NOMO-1 (cell line): ENCODE data around the gene CELF5.

Experiments used
- DNase-seq, 2 experiments: peaks; one replicate each; lab custom pipeline; 2025; ENCODE audit not compliant: unreplicated experiment in 2 of 2; lab: John Stamatoyannopoulos, UW

CELF5 gene

DNA sequence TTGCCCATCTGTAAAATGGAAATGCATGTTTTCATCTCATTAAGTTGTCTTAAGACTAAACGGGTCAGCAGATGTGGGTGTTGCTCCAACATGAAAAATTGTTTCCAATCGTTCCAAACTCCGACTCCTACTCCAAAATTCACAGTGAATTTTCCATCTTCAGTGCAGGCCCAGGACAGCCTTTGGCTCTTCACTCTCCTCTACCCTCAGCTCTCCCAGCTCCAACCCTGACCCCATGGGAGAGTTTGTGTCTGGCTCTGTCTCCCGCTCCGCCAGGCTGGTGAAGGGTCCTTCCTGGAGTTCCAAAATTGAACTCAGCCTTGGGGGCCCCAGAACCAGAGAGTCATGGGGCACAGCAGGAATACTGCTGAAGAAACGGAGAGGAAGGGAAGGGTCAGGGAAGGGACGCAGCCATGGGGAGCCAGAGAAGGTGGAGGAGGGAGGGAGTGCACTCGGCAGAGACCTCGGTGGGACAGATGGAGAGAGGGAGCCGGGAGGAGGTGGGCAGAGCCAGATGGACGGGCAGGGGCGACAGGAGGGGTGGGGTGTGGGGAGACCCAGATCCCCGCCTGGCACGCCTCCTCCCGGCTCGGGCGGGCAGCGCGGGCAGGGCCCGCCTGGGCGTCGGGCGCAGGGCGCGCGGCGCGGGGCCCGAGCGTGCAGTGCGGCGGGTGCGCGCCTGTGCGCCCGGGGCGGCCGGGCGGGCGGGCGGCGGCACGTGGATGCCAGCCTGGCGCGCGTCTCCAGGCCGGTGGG lies 45.6 kb downstream of the CELF5 start:
- DNase-seq: no peak

DNA sequence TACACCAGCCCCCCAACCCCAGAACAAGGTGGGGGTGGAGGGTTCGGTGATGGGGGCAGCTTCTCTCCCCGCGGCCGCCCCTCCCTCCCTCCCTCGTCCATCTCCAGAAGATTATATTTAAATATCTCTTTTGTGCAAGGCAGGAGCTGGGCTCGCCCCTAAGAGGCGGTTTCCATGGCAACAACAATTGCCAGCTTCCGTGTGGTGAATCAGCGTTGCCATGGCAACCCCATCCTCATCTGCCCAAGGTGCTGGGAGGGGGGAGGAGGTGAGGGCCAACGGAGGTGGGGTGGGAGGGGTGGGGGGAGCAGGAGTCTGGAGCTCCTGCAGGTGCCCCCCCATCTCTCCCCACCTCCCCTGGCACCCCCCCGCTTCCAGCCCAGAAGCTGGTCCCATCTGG lies 46.4 kb downstream of the CELF5 start:
- no peak for DNase-seq

DNA sequence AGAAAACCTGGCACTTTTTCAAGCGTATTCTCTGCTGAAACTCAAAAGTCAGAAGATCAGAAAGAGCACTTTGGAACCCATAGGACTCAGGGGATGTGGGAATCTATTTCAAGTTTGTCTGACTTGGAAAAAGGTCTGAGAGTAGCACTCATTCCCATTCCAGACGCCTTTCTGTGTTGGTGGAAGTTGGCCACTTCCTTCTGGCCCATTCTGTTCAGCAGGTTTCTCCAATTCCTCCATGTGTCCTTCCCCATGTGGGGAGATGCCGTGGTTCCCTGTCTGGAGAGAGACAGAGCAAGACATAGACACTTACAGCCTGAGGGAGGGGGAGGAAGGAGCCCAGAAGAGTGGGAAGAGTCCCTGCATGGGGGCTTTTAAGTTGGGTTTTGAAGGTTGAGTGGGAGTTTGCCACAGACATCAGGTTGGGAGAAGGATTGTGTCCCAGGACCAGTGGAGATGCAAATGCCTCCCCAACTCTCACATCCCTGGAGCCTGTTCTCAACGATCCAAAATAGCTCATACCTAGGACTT lies 48.0 kb downstream of the CELF5 start:
- no peak for DNase-seq

DNA sequence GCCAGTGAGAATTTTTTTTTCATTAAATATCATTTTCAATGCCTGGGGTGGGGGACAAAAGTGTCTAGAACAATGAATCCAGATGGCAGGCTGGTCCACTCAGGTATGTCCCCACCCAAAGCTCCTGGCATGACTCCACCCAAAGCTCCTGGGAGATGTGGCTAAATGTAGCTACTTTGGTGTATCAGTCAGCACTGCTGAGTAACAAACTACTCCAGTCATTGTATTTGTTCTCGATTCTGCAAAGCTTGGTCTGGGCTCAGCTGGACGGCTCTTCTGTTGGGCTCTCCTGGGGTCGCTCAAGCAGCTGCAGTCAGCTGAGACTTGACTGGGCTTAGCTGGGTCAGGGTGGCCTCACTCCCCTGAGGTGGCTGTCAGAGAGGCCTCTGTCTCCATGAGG lies 48.5 kb downstream of the CELF5 start:
- no peak for DNase-seq

DNA sequence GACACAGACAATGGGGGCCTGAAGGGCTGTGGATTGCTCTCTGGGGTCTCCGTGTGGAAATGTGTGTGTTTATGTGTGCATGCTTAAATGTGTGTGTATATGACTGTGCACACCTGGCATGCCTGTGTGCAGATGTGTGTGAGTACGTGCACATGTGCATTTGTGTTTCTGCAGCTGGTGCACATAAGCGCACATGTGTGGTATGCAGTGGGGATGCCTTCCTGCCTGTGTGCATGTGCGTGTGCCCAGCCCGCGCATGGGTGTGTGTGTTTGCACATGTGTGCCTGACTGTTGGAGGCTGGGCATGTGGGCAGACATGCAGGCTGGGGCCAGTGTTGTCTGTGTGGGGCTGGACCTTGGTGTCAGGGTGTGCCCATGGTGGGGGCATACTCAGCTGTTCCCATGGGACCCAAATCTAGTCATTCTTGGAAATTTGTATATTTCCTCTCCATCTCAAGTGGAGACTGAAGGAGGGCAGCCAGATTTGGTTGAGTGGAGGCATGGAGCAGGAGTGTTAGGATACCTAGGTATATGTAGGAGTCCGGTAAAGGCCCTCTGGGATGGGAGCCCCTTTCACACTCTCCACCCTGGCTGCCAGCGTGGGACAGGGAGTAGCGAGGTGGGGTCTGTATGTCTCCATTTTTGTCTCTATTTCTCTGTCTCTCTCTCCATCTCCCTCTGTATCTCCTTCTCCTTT lies 49.9 kb downstream of the CELF5 start:
- no peak for DNase-seq

DNA sequence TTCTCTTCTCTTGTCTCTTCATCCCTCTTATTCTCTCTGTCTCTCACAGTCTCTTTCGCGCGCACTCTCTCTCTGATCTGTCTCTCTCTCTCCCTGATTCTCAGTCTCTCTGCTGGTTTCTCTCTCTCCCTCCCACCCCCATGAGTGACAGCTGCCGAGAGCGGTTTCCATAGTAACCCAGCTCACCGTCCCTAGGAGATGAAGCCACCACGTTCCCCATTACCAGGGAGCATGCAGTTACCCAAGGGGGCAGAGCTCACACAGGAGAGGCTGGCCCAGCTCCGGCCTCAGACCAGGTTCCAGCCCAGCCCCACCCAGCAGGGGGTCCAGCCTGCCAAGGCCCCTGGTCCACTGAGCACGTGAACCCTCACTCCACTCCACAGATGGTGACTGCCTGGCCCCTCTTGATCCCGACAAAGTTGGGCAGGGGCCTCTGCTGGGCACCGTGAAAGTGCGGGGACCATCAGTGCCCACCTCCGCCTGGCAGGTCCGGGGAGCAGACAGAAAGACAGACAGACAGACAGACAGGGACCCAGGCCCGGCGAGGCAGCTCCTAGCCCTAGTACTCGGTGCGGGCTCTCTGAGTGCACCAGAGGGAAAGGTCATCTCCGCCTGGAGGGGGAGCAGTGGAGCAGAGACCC lies 50.6 kb downstream of the CELF5 start:
- DNase-seq: no peak

DNA sequence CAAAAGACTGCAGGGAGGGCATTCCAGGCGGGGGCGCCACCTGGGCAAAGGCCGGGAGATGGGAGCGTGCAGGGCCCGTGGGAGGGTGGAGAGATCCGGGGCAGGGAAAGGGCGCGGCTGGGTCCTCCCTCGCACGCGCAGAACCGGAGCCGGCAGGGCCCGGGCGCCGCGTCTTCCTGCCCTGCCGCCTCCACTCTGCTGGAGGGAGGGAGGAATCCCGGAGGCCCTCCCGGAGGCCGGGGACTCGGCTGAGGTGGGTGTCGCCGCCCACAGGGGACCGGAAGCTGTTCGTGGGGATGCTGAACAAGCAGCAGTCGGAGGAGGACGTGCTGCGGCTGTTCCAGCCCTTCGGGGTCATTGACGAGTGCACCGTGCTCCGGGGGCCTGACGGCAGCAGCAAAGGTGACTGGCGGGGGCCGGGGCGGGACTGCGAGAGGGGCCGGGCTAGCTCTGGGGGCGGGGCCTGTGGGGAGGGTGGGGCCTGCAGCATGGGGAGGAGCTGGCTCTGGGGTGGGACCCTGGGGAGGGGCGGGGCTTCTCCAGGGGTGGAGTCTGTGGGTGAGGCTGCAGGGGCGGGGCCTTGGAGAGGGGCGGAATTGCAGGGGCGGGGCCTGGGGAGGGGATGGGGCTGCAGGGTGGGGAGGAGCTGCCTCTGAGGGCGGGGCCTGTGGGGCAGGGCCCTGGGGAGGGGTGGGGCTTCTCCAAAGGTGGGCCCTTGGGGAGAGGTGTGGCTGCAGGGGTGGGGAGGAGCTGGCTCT lies 51.3 kb downstream of the CELF5 start:
- peak; percentile 57 to 83 for DNase-seq

DNA sequence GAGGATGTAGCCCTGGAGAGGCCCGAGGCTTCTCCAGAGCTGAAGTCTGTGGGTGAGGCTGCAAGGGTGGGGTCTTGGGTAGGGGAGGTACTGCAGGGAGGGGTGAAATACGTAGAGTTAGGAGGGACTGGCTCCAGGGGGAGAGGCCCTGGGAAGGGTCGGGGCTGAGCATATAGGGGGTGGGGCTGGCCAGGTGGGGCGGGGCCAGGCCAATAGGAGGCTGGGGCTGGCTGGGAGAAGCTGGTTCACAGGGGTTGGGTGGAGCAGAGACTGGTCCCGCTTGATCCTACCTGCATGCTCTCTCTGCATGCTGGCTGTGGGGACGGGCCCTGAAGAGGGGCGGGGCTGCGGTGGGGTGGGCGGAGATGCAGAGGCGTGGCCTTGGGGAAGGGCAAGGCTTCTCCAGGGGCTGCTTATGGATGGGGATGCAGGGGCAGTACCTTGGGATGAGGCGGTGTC lies 51.9 kb downstream of the CELF5 start:
- DNase-seq: peak in 1 of 2 experiments; percentile 44

DNA sequence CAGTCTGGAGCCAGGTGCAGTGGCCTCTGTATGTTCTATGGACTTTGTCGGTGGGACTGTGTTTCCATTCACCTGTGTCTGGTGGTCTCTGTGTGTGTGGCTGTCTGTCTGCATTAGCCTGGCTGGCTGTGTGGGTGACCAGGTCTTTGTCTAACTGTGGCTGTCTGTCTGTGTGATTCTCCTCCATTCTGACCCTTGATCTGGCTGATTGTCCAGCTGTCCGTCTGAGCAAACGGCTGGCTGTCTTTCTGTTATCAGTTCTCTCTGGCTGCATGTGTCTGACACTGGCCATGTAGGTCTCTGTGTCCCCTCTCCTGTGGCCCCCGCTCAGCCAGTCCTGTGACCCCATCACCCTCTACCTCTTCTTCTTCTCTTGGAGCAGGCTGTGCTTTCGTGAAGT lies 53.2 kb downstream of the CELF5 start:
- no peak for DNase-seq

DNA sequence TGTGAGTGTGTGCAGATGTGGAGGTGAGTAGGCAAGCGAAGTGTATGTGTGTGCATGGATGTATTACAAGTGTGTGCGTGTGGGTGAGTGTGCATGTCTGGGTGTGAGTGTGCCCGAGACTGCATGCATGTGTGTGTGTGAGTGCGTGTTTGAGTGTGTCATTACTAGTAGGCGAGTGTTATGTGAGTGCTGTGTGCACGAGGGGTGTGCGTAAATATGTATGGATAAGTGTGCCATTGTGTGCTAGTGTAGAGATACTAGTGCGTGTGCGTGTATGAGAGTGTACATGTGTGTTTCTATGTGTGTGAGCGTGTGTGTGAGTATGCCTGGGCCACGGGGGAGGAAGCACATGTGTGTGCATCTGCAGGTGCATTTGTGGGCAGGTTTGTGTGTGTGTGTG lies 53.8 kb downstream of the CELF5 start:
- no peak for DNase-seq

DNA sequence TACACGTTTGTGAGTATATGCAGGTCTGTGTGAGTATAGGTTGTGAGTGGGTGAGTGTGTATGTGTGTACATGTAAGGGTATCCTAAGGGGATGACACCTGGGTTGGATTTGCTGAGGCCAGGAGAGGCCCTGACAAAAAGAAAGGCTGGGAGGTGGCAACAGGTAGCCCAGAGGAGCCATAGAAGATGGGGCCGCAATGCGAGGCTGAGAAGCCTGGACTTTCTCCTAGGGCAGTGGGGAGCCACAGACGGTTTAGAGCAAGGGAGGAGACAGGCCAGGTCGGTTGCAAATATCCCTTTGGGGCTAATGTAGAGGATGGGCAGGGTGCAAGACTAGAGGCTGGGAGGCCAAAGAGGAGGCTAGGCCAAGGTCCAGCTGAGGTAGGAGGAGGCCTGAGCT lies 54.3 kb downstream of the CELF5 start:
- no peak for DNase-seq

DNA sequence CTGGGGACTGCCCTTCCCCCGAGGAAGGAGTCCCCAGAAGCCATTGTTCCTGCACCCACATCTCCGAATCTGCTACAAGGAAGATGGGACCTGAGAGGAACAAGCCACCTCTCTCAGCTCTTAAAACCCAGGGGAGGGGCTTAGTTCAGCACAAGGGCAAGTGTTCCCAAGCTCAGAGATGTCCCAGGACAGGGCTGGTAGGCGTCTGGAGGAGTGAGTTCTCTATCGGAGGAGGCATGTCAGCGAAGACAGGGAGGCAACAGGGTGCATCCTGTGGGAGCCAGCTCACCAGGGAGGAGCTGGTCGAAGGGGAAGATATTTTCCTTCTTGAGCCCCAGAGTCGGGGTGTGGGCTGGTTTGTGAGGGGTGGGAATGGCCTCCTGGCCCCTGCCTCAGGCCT lies 54.8 kb downstream of the CELF5 start:
- DNase-seq: no peak

DNA sequence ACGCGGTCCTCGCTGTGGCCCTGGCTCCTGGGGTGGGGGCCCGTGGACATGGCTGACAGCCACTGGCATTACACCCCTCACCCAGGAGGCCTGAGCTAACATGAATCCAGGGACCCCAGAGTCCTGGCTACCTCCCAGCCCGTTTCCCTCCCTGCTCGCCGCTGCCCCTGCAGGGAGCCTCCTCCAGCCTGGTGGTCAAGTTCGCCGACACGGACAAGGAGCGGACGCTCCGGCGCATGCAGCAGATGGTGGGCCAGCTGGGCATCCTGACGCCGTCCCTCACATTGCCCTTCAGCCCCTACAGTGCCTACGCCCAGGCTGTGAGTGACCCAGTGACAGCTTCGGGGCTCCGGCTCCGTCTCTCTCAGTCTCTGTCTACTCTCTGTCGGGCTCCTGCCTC lies 56.6 kb downstream of the CELF5 start:
- DNase-seq: no peak

DNA sequence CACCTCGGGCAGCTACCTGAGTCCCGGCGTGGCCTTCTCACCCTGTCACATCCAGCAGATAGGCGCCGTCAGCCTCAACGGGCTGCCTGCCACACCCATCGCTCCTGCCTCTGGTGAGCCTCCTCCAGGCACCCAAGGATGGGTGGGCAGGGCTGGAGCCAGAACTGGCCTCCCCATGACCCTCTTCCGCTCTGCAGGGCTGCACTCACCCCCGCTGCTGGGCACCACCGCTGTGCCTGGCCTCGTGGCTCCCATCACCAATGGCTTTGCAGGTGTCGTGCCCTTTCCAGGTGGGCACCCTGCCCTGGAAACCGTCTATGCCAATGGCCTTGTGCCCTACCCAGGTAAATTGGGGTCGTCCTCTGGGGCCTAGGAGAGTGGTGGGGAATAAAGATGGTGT lies 57.7 kb downstream of the CELF5 start:
- DNase-seq: no peak

DNA sequence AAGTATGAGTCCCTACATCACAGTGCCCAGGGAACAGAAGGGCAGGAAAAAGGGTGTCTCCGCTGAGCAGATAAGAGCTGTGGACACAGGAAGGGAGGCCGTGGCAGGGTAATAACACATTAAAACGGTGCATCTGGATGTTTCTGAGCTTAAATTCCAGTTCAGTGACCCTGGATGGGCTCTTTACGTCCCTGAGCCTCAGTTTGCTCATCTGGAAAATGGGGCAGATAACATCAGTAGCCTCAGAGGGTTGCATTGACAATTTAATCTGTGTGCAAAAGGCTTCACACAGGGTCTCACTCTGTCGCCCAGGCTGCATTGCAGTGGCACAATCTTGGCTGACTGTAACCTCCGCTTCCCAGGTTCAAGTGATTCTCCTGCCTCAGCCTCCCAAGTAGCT lies 58.1 kb downstream of the CELF5 start:
- no peak for DNase-seq

DNA sequence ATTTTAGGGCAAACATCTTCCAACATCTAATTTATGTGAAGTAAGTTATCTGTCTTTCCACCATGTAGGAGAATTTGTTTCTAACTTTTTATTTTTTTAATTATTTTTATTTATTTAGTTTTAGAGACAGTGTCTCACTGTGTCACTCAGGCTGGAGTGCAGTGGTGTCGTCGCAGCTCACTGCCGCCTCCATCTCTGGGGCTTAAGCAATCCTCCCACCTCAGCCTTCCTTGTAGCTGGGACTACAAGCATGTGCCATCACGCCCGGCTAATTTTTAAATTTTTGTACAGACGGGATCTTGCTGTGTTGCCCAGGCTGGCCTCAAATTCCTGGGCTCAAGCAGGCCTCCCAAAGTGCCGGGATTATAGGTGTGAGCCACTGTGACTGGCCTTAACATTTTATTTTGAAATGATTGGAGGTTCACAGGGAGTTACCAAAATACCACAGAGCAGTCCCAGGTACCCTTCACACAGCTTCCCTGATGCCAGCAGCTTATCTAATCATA lies 58.8 kb downstream of the CELF5 start:
- no peak for DNase-seq

DNA sequence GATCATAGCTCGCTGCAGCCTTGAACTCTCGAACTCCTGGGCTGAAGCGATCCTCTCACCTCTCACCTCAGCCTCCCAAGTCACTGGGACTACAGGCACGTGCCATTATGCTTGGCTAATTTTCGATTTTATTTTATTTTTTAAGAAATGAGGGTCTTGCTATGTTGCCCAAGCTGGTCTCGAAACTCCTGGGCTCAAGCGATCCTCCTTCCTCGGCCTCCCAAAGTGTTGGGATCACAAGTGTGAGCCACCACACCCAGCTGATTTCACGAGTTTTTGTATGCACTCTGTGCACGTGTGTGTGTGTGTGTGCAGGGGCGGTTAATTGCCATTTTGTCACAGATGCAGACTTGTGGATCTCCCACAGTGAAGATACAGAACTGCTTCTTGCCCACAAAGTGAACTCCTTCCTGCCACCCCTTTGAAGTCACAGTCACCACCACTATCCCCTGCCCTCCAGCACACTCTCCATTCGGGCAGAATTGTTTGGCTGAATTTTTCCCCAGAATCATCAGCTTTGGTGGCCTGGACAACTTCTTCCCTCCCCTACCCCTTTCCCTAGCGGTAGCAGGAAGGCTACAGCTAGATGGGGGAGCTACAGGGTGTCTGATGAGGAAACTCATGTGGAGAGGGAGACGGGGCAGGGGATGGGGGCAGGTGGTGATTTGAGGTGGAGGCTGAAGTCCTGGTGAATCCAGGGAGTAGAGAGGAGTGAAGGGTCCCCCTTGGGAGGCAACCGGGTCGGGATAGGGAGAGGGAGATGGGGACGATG lies 59.6 kb downstream of the CELF5 start:
- no peak for DNase-seq

DNA sequence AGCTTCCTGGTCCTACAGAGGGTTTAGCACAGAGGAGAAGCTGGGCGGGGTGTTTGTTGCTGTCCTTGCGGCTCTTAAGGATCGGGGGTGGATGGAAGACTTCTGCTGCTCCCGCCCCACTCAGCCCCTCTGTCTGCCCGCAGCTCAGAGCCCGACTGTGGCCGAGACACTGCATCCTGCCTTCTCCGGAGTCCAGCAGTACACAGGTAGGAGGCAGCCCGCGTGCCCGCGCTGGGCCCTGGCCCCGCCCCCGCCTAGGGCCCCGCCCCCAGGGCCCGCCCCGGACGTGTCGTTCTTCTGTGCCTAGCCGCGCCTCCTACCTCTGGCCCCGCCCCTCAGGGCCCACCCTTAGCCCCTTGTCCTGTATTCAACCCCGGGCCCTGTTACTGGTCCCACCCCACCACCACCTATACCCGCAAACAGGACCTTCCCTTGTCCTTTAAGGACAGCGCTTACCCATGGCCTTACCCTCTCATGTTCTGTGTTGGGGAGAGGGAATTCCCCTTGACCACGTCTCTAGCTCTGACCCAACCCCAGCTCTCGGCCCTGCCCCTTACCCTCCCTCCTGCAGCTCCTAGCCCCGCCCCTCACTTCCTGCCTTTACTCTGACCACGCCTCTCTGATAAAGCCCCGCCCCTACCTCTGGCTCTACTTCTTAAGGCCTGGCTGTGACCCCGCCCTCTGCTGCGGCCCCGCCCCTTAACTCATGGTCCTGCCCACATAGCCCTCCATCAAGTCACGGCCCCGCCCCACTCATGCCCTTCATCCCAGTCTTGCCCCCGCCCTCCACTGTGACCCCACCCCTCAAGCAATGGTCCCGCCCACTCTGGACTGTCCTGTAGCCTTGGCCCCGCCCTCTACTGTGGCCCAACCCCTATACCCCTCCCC lies 60.5 kb downstream of the CELF5 start:
- DNase-seq: peak in 1 of 2 experiments; percentile 13

DNA sequence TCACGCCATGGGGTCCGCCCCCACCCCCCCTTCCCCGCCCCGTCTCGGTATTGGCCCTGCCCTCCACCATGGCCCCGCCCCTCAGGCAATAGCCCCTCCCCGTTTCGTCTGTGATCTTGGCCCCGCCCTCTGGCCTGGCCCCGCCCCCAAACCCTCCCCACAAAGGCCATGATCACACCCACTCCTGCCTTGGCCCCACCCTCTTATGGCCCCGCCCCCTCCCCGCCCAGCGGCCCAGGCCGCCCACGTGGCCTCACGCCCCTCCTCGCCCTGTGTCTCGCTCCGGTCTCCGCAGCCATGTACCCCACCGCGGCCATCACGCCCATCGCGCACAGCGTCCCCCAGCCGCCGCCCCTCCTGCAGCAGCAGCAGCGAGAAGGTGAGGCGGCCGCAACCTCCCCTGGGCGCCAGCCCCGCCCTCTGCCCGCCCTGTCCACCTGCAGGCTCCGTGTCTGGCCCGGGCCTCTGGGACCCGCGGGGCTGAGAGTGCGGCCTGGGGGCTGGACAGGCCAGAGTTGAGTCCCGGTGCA lies 61.3 kb downstream of the CELF5 start:
- DNase-seq: no peak
